Activated CD4-positive, alpha-beta memory T cell treated with anti-CD3 and anti-CD28 coated beads for 36 hours (primary cell): Measurements from ENCODE around the gene KRTAP9-1. TPM values are rescaled to one million over a fixed set of nuclear protein-coding genes. Genes with fewer than 3 reads are reported as not detected.

Experiments
- CTCF ChIA-PET: fragments of 350-600 bp; sonication (Branson Sonifier 250); formaldehyde crosslinking; loops from one replicate; lab custom pipeline; 2021; ENCODE audit warnings: antibody characterized with exemption, inconsistent platforms; lab: Charles Lee
- POLR2A ChIA-PET: fragments of 350-600 bp; sonication (Branson Sonifier 250); formaldehyde crosslinking; loops from one replicate; lab custom pipeline; 2021; ENCODE audit warnings: antibody characterized with exemption; lab: Charles Lee
- DNase-seq: peaks from one replicate; pipeline ENCODE4 v3.0.0-alpha.2; 2020
- H3K27ac Mint-ChIP-seq: one replicate; pipeline ENCODE4 v1.8.0; 2021; ENCODE audit warnings: mixed read lengths
- H3K27me3 Mint-ChIP-seq: one replicate; pipeline ENCODE4 v1.8.0; 2021; ENCODE audit warnings: mixed read lengths
- H3K36me3 Mint-ChIP-seq: one replicate; pipeline ENCODE4 v1.8.0; 2021; ENCODE audit warnings: mixed read lengths
- H3K4me1 Mint-ChIP-seq: one replicate; pipeline ENCODE4 v1.8.0; 2021; ENCODE audit warnings: low read depth, mixed read lengths
- H3K4me3 Mint-ChIP-seq: one replicate; pipeline ENCODE4 v1.8.0; 2021; ENCODE audit warnings: mild to moderate bottlenecking, mixed read lengths
- H3K9me3 Mint-ChIP-seq: one replicate; pipeline ENCODE4 v1.8.0; 2021; ENCODE audit warnings: mixed read lengths
- intact Hi-C: fragments of 100-400 bp; cut with micrococcal nuclease; formaldehyde crosslinking; loops from one replicate; pipeline ENCODE4 v1.15.1; 2023
- total RNA-seq, 2 experiments: library from RNA; stranded (reverse); gene quantifications; one replicate each; pipeline ENCODE4 v1.2.3, GENCODE V29; 2021

KRTAP9-1 gene
- total RNA-seq, 2 experiments from 2014 or later = not detected

GRCh38 chr17:41160648-41161047, 29.0 kb upstream of the KRTAP9-1 start, which contains the start of gene KRTAP4-4:
TSS of gene KRTAP4-4 (minus strand) at chr17:41160748. CDS start at chr17:41160691, 57 bp downstream.
- H3K36me3 Mint-ChIP-seq = no peaks in the 10 kb centered on the region
- H3K27ac Mint-ChIP-seq = no peak within 1 kb of the TSS
- ChIA-PET CTCF (no interaction called here), POLR2A (no interaction called here)
- H3K4me1 Mint-ChIP-seq = no peaks in the 10 kb centered on the region
- intact Hi-C loops = no loop called here
- H3K4me3 Mint-ChIP-seq = no peak within 1 kb of the TSS
- H3K27me3 Mint-ChIP-seq = peaks cover 7% of the 10 kb centered on the region
- no peaks in the 10 kb centered on the region for H3K9me3 Mint-ChIP-seq
- DNase-seq = no peak

GRCh38 chr17:41163828-41164227, 25.9 kb upstream of the KRTAP9-1 start:
- no peak overlapping the region for H3K27ac Mint-ChIP-seq
- H3K27me3 Mint-ChIP-seq = peaks cover 3% of the 10 kb centered on the region
- ChIA-PET CTCF (no interaction called here), POLR2A (no interaction called here)
- DNase-seq = no peak
- intact Hi-C loops = no loop called here
- no peaks in the 10 kb centered on the region for H3K36me3 Mint-ChIP-seq
- no peaks in the 10 kb centered on the region for H3K4me1 Mint-ChIP-seq
- no peaks in the 10 kb centered on the region for H3K9me3 Mint-ChIP-seq
- H3K4me3 Mint-ChIP-seq = no peak overlapping the region

DNA sequence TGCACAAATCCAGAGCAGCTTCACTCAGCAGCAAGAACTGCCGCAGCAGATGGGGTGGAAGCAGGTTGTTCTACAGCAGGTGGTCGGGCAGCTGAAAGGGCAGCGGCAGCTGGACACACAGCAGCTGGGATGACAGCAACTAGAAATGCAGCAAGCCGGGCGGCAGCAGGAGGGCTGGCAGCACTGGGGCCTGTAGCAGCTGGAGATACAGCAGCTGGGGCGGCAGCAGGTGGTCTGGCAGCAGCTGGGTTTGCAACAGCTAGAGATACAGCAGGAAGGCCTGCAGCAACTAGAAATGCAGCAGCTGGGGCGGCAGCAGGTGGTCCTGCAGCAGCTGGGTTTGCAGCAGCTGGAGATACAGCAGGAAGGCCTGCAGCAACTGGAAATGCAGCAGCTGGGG, 22.1 kb upstream of the KRTAP9-1 start:
- POLR2A ChIA-PET = no interaction called here
- no peak for DNase-seq
- Mint-ChIP-seq H3K4me1 (no peaks in the 10 kb centered on the region), H3K27ac (no peak overlapping the region), H3K9me3 (no peaks in the 10 kb centered on the region), H3K4me3 (no peak overlapping the region), H3K36me3 (no peaks in the 10 kb centered on the region), H3K27me3 (no peaks in the 10 kb centered on the region)
- CTCF ChIA-PET = no interaction called here
- intact Hi-C loops = no loop called here

- ChIA-PET CTCF (no interaction called here), POLR2A (no interaction called here)
- no peak within 1 kb of the TSS for H3K27ac Mint-ChIP-seq
Observed at GRCh38 chr17:41168121-41168520, 21.6 kb upstream of the KRTAP9-1 start, which contains the start of gene KRTAP4-3. TSS of gene KRTAP4-3 (minus strand) at chr17:41168221. CDS start at chr17:41168172, 49 bp downstream.

DNA sequence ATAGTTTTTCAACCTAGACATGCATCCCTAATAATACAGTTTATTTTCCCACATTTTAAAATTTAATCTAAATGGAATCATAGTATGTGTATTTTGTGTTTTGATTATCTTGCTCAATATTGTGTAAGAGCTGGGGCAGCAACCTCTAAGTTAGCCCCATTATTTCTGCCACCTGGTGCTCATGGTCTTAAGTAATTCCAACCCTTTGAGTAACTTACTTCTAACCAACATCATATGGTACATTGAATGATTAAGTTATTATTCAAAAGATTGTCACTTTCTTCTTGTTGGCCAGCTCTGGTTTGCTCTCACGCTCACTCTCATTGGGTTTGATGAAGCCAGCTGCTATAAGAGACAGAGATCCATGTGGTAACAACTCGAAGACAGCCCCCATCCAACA, 17.8 kb upstream of the KRTAP9-1 start:
- POLR2A ChIA-PET = no interaction called here

More at GRCh38 chr17:41168121-41168520, 21.6 kb upstream of the KRTAP9-1 start, which contains the start of gene KRTAP4-3:
- Mint-ChIP-seq H3K36me3 (no peaks in the 10 kb centered on the region), H3K27me3 (no peaks in the 10 kb centered on the region), H3K4me1 (no peaks in the 10 kb centered on the region), H3K4me3 (no peak within 1 kb of the TSS), H3K9me3 (no peaks in the 10 kb centered on the region)
- intact Hi-C loops = no loop called here
- DNase-seq = no peak

DNA sequence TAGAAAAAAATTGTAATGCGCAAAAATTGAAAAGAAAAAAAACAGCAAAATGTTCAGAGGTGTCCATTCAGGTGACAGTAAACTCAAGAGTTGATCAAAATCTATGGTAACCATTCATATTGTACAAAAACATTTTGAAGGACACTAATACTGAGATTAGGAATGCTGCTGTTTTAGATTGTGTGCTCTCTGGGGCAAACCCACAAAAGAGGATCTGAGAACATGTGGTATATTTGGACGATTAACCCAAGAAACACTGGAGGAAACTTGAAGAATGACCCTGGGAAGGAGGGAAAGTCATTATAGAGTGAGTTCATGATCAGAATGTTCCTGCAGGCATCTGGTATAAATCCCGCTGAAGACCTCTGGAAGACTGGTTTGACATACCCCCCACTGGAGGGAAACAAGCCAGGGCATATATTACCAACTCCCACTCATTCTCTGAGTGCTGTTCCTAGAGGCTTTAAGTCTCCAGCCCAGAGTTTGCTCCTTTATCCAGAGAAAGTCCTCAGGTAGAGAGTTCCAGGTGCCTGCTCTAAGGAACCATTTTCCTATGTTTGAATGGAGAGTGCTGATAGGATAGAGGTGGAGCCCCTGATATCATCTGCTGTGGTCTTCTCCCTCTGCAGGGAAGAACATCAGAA, 12.8 kb upstream of the KRTAP9-1 start:
- DNase-seq = no peak
- Mint-ChIP-seq H3K4me3 (no peak overlapping the region), H3K27ac (no peak overlapping the region), H3K9me3 (no peaks in the 10 kb centered on the region), H3K27me3 (no peaks in the 10 kb centered on the region), H3K36me3 (no peaks in the 10 kb centered on the region), H3K4me1 (no peaks in the 10 kb centered on the region)
- intact Hi-C loops = no loop called here
- POLR2A ChIA-PET = no interaction called here
- CTCF ChIA-PET = no interaction called here

More for the DNA sequence above, 17.8 kb upstream of the KRTAP9-1 start:
- Mint-ChIP-seq H3K9me3 (no peaks in the 10 kb centered on the region), H3K4me1 (no peaks in the 10 kb centered on the region), H3K4me3 (no peak overlapping the region), H3K36me3 (no peaks in the 10 kb centered on the region), H3K27ac (no peak overlapping the region), H3K27me3 (no peaks in the 10 kb centered on the region)
- CTCF ChIA-PET = no interaction called here
- no peak for DNase-seq
- intact Hi-C loops = no loop called here

- Mint-ChIP-seq H3K4me1 (no peaks in the 10 kb centered on the region), H3K27ac (no peak within 1 kb of the TSS)
- intact Hi-C loops = no loop called here
Observed at GRCh38 chr17:41177727-41178271, 11.9 kb upstream of the KRTAP9-1 start, which contains the start of gene KRTAP4-2. TSS of gene KRTAP4-2 (minus strand) at chr17:41178221. CDS start at chr17:41178164, 57 bp downstream.

DNA sequence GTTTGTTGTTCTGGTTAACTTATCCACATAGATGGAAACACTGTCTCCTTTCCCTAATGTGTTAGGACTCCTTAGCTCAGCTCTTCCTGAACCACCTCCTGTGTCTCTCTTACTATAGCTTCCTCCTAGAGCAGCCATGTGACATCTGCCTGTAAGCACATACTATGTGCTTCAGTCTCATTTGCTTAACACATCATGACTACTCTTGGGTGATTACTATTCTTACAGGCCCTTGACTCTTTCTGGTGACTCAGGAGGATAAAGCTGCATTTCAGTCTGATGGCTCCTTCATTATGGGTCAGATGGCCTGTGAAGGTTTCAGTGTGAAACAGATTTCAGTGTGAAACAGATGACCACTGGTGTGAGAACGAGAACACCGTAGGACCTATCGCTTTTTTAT, 11.3 kb upstream of the KRTAP9-1 start:
- H3K27ac Mint-ChIP-seq = no peak overlapping the region
- H3K9me3 Mint-ChIP-seq = no peaks in the 10 kb centered on the region
- intact Hi-C loops = no loop called here
- H3K4me3 Mint-ChIP-seq = no peak overlapping the region
- H3K36me3 Mint-ChIP-seq = no peaks in the 10 kb centered on the region
- CTCF ChIA-PET = no interaction called here
- POLR2A ChIA-PET = no interaction called here
- DNase-seq = no peak
- no peaks in the 10 kb centered on the region for H3K4me1 Mint-ChIP-seq
- no peaks in the 10 kb centered on the region for H3K27me3 Mint-ChIP-seq

More at GRCh38 chr17:41177727-41178271, 11.9 kb upstream of the KRTAP9-1 start, which contains the start of gene KRTAP4-2:
- Mint-ChIP-seq H3K36me3 (no peaks in the 10 kb centered on the region), H3K27me3 (no peaks in the 10 kb centered on the region), H3K4me3 (no peak within 1 kb of the TSS), H3K9me3 (no peaks in the 10 kb centered on the region)
- DNase-seq = no peak
- ChIA-PET POLR2A (no interaction called here), CTCF (no interaction called here)

- Mint-ChIP-seq H3K4me3 (no peak overlapping the region), H3K4me1 (no peaks in the 10 kb centered on the region), H3K36me3 (no peaks in the 10 kb centered on the region), H3K27me3 (peaks cover under 1% of the 10 kb centered on the region), H3K27ac (no peak overlapping the region), H3K9me3 (no peaks in the 10 kb centered on the region)
- intact Hi-C loops = no loop called here
- ChIA-PET CTCF (no interaction called here), POLR2A (no interaction called here)
- no peak for DNase-seq
Observed at GRCh38 chr17:41178843-41179616, 10.7 kb upstream of the KRTAP9-1 start.

- intact Hi-C loops = no loop called here
- Mint-ChIP-seq H3K27me3 (peaks cover 13% of the 10 kb centered on the region), H3K9me3 (no peaks in the 10 kb centered on the region), H3K27ac (no peak within 1 kb of the TSS), H3K4me1 (no peaks in the 10 kb centered on the region), H3K36me3 (no peaks in the 10 kb centered on the region), H3K4me3 (no peak within 1 kb of the TSS)
- DNase-seq = no peak
- ChIA-PET CTCF (interaction anchor here (1.4 kb wide), 1 partner anchor 364 kb away, joined by 3 read pairs; no protein-coding TSS in a partner anchor), POLR2A (no interaction called here)
Observed at GRCh38 chr17:41184480-41184961, 5.2 kb upstream of the KRTAP9-1 start, which contains the start of gene KRTAP4-1. TSS of gene KRTAP4-1 (minus strand) at chr17:41184911. CDS start at chr17:41184854, 57 bp downstream.

DNA sequence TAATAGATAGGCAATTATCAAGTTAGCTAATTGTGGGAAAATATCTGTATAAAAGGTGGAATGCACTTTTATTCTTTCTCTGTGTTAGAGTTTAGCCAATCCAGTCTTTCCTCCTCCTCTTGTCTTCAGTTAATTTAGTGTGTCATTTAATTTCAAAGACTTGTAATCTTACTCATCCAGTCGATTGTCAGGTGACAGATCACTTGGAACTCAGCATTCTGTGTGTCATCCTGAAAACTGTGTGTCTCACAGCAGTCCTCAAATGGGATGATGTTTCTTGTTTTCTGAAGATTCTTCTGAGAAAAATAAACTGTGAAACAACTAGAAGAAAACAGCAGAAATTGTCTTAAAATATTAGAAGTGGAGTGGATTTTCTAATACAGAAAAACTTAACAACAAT, 4.7 kb upstream of the KRTAP9-1 start:
- Mint-ChIP-seq H3K4me3 (no peak overlapping the region), H3K4me1 (no peaks in the 10 kb centered on the region), H3K27ac (no peak overlapping the region), H3K9me3 (no peaks in the 10 kb centered on the region), H3K27me3 (peaks cover 13% of the 10 kb centered on the region), H3K36me3 (no peaks in the 10 kb centered on the region)
- CTCF ChIA-PET = interaction anchor here (1.4 kb wide), 1 partner anchor 364 kb away, joined by 3 read pairs; no protein-coding TSS in a partner anchor
- intact Hi-C loops = no loop called here
- POLR2A ChIA-PET = no interaction called here
- no peak for DNase-seq

DNA sequence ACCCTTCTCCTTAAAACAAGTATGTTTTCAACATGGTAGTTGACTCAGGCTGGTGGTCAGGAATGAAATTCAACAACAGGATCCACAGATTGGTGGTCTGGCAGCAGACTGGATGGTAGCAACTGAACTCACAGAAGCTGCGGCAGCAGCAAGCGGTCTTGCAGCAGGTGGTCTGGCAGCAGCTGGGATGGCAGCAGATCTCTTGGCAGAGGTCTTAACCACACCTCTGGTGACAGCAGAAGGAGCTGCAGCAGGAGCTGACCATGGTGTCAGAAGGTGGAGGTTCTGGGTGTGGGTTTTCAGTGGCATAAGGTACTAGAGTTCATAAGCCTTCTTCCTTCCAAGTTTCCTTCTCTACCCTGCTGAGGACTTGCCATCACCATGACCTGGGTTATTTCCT, 2.8 kb upstream of the KRTAP9-1 start:
- H3K9me3 Mint-ChIP-seq = no peaks in the 10 kb centered on the region
- no peak overlapping the region for H3K27ac Mint-ChIP-seq
- CTCF ChIA-PET = no interaction called here

More for the DNA sequence above, 2.8 kb upstream of the KRTAP9-1 start:
- Mint-ChIP-seq H3K4me1 (no peaks in the 10 kb centered on the region), H3K4me3 (no peak overlapping the region), H3K27me3 (peaks cover 13% of the 10 kb centered on the region), H3K36me3 (no peaks in the 10 kb centered on the region)
- POLR2A ChIA-PET = no interaction called here
- intact Hi-C loops = no loop called here
- DNase-seq = no peak
